Parietal lobe (tissue), 2 donors: Measurements from ENCODE around the gene SGPP2. TPM values are rescaled to one million over a fixed set of nuclear protein-coding genes. Genes with fewer than 3 reads are reported as not detected.

ENCODE experiments used
- small RNA-seq: library from RNA; depleted of rRNA; stranded (forward); fragments of <200 nt; gene quantifications from one replicate; pipeline ENCODE3, GENCODE V24; 2014; ENCODE audit warnings: low replicate concordance
- total RNA-seq: library from RNA; depleted of rRNA; stranded (reverse); fragments of >200 nt; gene quantifications from one replicate; pipeline ENCODE4 v1.2.3, GENCODE V29; 2014

The SGPP2 gene, protein sequence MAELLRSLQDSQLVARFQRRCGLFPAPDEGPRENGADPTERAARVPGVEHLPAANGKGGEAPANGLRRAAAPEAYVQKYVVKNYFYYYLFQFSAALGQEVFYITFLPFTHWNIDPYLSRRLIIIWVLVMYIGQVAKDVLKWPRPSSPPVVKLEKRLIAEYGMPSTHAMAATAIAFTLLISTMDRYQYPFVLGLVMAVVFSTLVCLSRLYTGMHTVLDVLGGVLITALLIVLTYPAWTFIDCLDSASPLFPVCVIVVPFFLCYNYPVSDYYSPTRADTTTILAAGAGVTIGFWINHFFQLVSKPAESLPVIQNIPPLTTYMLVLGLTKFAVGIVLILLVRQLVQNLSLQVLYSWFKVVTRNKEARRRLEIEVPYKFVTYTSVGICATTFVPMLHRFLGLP
- 1.3 TPM for total RNA-seq

DNA sequence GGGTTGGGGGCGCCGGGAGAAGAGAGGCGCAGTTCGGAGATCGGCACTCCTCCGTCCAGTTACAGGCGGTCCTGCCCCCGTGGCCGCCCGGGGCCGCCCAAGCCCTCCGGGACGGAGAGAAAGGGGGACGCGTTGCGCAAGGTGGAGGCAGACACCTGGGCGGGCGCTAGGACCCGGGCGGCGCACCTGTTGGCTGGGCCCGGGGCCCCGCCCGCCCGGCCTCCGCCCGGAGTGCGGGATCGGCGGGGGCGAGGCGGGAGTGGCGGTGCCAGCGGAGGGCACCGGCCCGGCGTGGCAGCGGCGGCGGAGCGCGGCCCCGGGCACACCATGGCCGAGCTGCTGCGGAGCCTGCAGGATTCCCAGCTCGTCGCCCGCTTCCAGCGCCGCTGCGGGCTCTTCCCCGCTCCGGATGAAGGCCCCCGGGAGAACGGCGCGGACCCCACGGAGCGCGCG, at the start of gene SGPP2:
Gene SGPP2 (plus strand): TSS at position 268 of the 453 bp plus-strand sequence. CDS start 60 bp downstream, at position 328.

Small RNA genes lying within 50 kb of the gene (small RNA-seq; reads per million reads assigned to genes)
- gene RF00019 = not detected
- not detected for gene RNU6-619P

Other genes starting within 250 kb of the SGPP2 start
- gene PAX3, start 125.5 kb upstream of the SGPP2 start, total RNA-seq = not detected
- 33.8 TPM for gene FARSB, start 231.5 kb downstream of the SGPP2 start, total RNA-seq
- not detected for gene MOGAT1, start 247.1 kb downstream of the SGPP2 start, total RNA-seq